Activated CD4-positive, alpha-beta T cell treated with anti-CD3 and anti-CD28 coated beads, Interleukin-2, amount 10 ng/mL, durations not matched to agents 7 days and 5 days (primary cell): ENCODE data around the gene ADAMTS18. TPM values are rescaled to one million over a fixed set of nuclear protein-coding genes. Genes with fewer than 3 reads are reported as not detected.

ENCODE experiments used
- CTCF ChIA-PET: fragments of 350-600 bp; sonication (Branson Sonifier 250); formaldehyde crosslinking; loops from one replicate; lab custom pipeline; 2021; ENCODE audit warnings: antibody characterized with exemption; lab: Charles Lee
- POLR2A ChIA-PET: fragments of 350-600 bp; sonication (Branson Sonifier 250); formaldehyde crosslinking; loops from one replicate; lab custom pipeline; 2021; ENCODE audit warnings: antibody characterized with exemption; lab: Charles Lee
- DNase-seq: peaks from one replicate; pipeline ENCODE4 v3.0.0-alpha.2; 2020
- H3K27ac Mint-ChIP-seq: one replicate; pipeline ENCODE4 v1.8.0; 2021; ENCODE audit warnings: mild to moderate bottlenecking, moderate library complexity, mixed read lengths
- H3K27me3 Mint-ChIP-seq: one replicate; pipeline ENCODE4 v1.8.0; 2021; ENCODE audit warnings: mixed read lengths
- H3K36me3 Mint-ChIP-seq: one replicate; pipeline ENCODE4 v1.8.0; 2021; ENCODE audit warnings: low read depth, mixed read lengths
- H3K4me1 Mint-ChIP-seq: one replicate; pipeline ENCODE4 v1.8.0; 2021; ENCODE audit warnings: mixed read lengths
- H3K4me3 Mint-ChIP-seq: one replicate; pipeline ENCODE4 v1.8.0; 2021; ENCODE audit warnings: mild to moderate bottlenecking, moderate library complexity, mixed read lengths
- H3K9me3 Mint-ChIP-seq: one replicate; pipeline ENCODE4 v1.8.0; 2021; ENCODE audit warnings: mixed read lengths
- total RNA-seq, 2 experiments: library from RNA; stranded (reverse); gene quantifications; one replicate each; pipeline ENCODE4 v1.2.3, GENCODE V29; 2021

Gene ADAMTS18
- total RNA-seq, 2 experiments from 2014 or later, result not detected

GRCh38 chr16:77402118-77402517, 32.7 kb downstream of the ADAMTS18 start:
- Mint-ChIP-seq H3K4me1 (no peaks in the 10 kb centered on the region), H3K4me3 (no peak overlapping the region), H3K27me3 (peaks cover 3% of the 10 kb centered on the region), H3K36me3 (no peaks in the 10 kb centered on the region), H3K9me3 (no peaks in the 10 kb centered on the region), H3K27ac (no peak overlapping the region)
- POLR2A ChIA-PET, result no interaction called here
- DNase-seq, result no peak
- CTCF ChIA-PET, result no interaction called here

GRCh38 chr16:77399546-77399945, 35.3 kb downstream of the ADAMTS18 start:
- H3K36me3 Mint-ChIP-seq, result no peaks in the 10 kb centered on the region
- no peaks in the 10 kb centered on the region for H3K9me3 Mint-ChIP-seq
- peaks cover 2% of the 10 kb centered on the region for H3K27me3 Mint-ChIP-seq
- POLR2A ChIA-PET, result no interaction called here
- H3K27ac Mint-ChIP-seq, result no peak overlapping the region
- DNase-seq, result no peak
- CTCF ChIA-PET, result no interaction called here
- no peaks in the 10 kb centered on the region for H3K4me1 Mint-ChIP-seq
- H3K4me3 Mint-ChIP-seq, result no peak overlapping the region

DNA sequence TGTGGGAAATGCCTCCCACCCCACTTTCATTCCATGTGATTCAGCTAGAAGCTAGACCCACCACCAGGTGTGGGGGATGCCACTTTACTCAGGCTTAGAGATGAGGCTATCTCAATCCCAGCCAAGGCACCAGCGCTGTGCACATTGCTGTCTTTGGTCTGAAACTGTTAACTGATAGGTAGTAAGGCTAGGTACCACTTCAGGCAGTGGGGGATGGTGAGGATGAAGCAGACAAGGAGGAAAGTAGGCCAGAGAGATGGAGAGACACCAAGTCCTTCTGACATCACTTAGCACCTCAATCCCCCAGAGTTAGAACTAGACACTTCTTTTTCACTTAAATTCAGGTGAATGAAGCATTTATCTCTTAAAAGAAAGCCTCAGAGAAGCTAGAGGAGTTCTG, 35.8 kb downstream of the ADAMTS18 start:
- H3K36me3 Mint-ChIP-seq, result no peaks in the 10 kb centered on the region
- H3K27me3 Mint-ChIP-seq, result peaks cover 2% of the 10 kb centered on the region
- no peak for DNase-seq
- no peaks in the 10 kb centered on the region for H3K4me1 Mint-ChIP-seq
- H3K4me3 Mint-ChIP-seq, result no peak overlapping the region
- ChIA-PET CTCF (no interaction called here), POLR2A (no interaction called here)
- no peaks in the 10 kb centered on the region for H3K9me3 Mint-ChIP-seq
- no peak overlapping the region for H3K27ac Mint-ChIP-seq

DNA sequence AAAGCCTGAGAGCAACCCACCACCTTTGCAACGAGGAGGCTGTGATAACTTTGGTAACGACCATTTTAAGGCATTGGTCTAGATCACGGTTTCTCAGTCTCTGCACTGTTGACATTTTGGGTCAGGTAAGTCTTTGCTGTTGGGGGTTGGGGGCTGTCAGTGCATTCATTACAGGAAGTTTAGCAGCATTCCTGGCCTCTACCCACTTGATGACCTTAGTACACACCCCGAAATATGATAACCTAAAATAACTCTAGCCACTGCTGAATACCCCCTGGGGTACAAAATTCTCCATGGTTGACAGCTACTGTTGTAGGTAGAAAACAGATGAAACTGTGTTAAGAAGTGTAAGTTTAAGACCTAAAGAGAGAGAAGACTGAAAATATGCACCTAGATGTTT, 36.3 kb downstream of the ADAMTS18 start:
- Mint-ChIP-seq H3K27ac (no peak overlapping the region), H3K9me3 (no peaks in the 10 kb centered on the region), H3K27me3 (peaks cover 2% of the 10 kb centered on the region), H3K4me1 (no peaks in the 10 kb centered on the region), H3K4me3 (no peak overlapping the region), H3K36me3 (no peaks in the 10 kb centered on the region)
- no peak for DNase-seq
- CTCF ChIA-PET, result no interaction called here
- POLR2A ChIA-PET, result no interaction called here

- POLR2A ChIA-PET, result no interaction called here
- Mint-ChIP-seq H3K27me3 (peaks cover 2% of the 10 kb centered on the region), H3K4me1 (no peaks in the 10 kb centered on the region), H3K4me3 (no peak overlapping the region), H3K27ac (no peak overlapping the region), H3K9me3 (no peaks in the 10 kb centered on the region), H3K36me3 (no peaks in the 10 kb centered on the region)
- CTCF ChIA-PET, result no interaction called here
- DNase-seq, result no peak
These were observed 38.4 kb downstream of the ADAMTS18 start for GRCh38 chr16:77396461-77396860.

DNA sequence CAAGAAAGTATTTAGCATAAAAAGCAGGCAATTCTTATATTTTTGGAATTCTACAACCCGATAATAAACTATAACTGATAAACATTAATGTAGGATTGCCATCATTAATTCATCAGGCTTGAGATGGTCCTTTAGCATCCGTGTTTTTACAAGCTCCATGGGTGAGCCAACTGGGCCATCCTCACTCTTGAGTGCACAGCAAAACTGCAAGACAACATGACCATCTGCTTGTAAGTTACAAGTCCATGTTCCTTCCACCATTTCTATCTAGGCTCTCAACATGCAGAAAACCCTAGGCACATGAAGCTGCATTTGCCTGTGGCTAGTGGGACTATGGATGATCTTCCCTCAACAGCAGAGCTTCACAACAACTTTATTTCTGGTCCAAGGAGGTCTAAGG, 40.1 kb downstream of the ADAMTS18 start:
- no peaks in the 10 kb centered on the region for H3K4me1 Mint-ChIP-seq
- no peak overlapping the region for H3K4me3 Mint-ChIP-seq
- peaks cover 2% of the 10 kb centered on the region for H3K27me3 Mint-ChIP-seq
- H3K36me3 Mint-ChIP-seq, result no peaks in the 10 kb centered on the region
- ChIA-PET CTCF (no interaction called here), POLR2A (no interaction called here)
- H3K27ac Mint-ChIP-seq, result no peak overlapping the region
- no peak for DNase-seq
- H3K9me3 Mint-ChIP-seq, result no peaks in the 10 kb centered on the region

DNA sequence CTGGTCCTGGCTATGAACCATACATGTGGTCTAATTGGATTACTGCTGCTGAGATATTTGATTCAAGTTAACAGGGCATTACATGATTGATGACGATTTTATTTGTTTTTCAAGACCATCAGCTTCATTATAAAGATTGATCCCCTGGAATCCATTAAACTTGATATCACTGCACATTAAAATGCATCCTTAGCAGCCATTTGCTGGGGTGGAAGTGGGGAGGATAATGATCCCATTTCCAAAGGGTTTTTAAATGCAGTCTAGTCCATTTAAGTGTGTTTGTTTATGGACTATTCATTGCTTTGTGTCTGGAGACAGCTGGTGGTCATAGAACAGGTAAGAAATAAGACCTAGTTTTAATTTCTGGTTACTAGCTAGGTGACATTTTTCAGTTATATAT, 40.9 kb downstream of the ADAMTS18 start:
- POLR2A ChIA-PET, result no interaction called here
- CTCF ChIA-PET, result no interaction called here
- DNase-seq, result no peak
- Mint-ChIP-seq H3K27ac (no peak overlapping the region), H3K27me3 (peaks cover 2% of the 10 kb centered on the region), H3K4me1 (no peaks in the 10 kb centered on the region), H3K9me3 (no peaks in the 10 kb centered on the region), H3K4me3 (no peak overlapping the region), H3K36me3 (no peaks in the 10 kb centered on the region)

- CTCF ChIA-PET, result no interaction called here
These were observed 47.0 kb downstream of the ADAMTS18 start for GRCh38 chr16:77387815-77388209.

GRCh38 chr16:77386831-77387814, 47.7 kb downstream of the ADAMTS18 start:
- ChIA-PET CTCF (no interaction called here), POLR2A (no interaction called here)
- DNase-seq, result no peak
- Mint-ChIP-seq H3K27ac (no peak overlapping the region), H3K36me3 (no peaks in the 10 kb centered on the region), H3K27me3 (peaks cover 2% of the 10 kb centered on the region), H3K9me3 (no peaks in the 10 kb centered on the region), H3K4me1 (no peaks in the 10 kb centered on the region), H3K4me3 (no peak overlapping the region)

More at GRCh38 chr16:77387815-77388209, 47.0 kb downstream of the ADAMTS18 start:
- Mint-ChIP-seq H3K9me3 (no peaks in the 10 kb centered on the region), H3K4me3 (no peak overlapping the region), H3K27me3 (peaks cover 2% of the 10 kb centered on the region), H3K27ac (no peak overlapping the region), H3K4me1 (no peaks in the 10 kb centered on the region), H3K36me3 (no peaks in the 10 kb centered on the region)
- no peak for DNase-seq
- POLR2A ChIA-PET, result no interaction called here

DNA sequence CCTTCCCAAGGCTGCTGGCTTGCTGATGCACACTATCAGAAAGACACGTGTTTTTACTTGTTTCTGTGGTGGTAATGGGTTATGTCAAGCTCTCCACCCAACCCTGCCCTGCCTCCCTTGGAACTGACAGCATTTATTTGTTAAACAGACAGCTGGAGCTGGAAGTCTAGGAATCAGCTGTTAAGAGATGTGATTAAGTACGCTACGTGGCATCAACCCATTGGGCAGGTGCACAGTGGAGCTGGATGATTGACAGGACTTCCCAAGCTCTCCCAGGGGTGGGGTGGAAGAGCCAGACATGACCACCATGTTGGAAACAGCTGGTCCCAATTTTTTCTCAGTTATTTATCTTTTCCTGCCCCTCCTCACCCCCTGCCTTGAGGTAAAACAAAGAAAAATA, 49.4 kb downstream of the ADAMTS18 start:
- no peak for DNase-seq
- CTCF ChIA-PET, result no interaction called here
- no peaks in the 10 kb centered on the region for H3K4me1 Mint-ChIP-seq
- H3K27ac Mint-ChIP-seq, result no peak overlapping the region
- H3K27me3 Mint-ChIP-seq, result peaks cover 2% of the 10 kb centered on the region
- POLR2A ChIA-PET, result no interaction called here
- H3K9me3 Mint-ChIP-seq, result no peaks in the 10 kb centered on the region
- no peaks in the 10 kb centered on the region for H3K36me3 Mint-ChIP-seq
- no peak overlapping the region for H3K4me3 Mint-ChIP-seq

GRCh38 chr16:77383606-77384187, 51.1 kb downstream of the ADAMTS18 start:
- peaks cover 2% of the 10 kb centered on the region for H3K27me3 Mint-ChIP-seq
- no peak overlapping the region for H3K27ac Mint-ChIP-seq
- H3K36me3 Mint-ChIP-seq, result no peaks in the 10 kb centered on the region
- POLR2A ChIA-PET, result no interaction called here
- no peak for DNase-seq
- CTCF ChIA-PET, result no interaction called here
- H3K4me1 Mint-ChIP-seq, result no peaks in the 10 kb centered on the region
- H3K9me3 Mint-ChIP-seq, result no peaks in the 10 kb centered on the region
- no peak overlapping the region for H3K4me3 Mint-ChIP-seq

- Mint-ChIP-seq H3K4me3 (no peak overlapping the region), H3K9me3 (no peaks in the 10 kb centered on the region), H3K4me1 (no peaks in the 10 kb centered on the region), H3K36me3 (no peaks in the 10 kb centered on the region), H3K27me3 (no peaks in the 10 kb centered on the region), H3K27ac (no peak overlapping the region)
- no peak for DNase-seq
- POLR2A ChIA-PET, result no interaction called here
- CTCF ChIA-PET, result interaction anchor here (0.6 kb wide), 1 partner anchor 10 kb away, joined by 3 read pairs; no protein-coding TSS in a partner anchor
These were observed 58.5 kb downstream of the ADAMTS18 start for GRCh38 chr16:77376358-77376757.

- H3K27ac Mint-ChIP-seq, result no peak overlapping the region
- DNase-seq, result no peak
- H3K9me3 Mint-ChIP-seq, result no peaks in the 10 kb centered on the region
- H3K27me3 Mint-ChIP-seq, result no peaks in the 10 kb centered on the region
- no peaks in the 10 kb centered on the region for H3K36me3 Mint-ChIP-seq
- no peaks in the 10 kb centered on the region for H3K4me1 Mint-ChIP-seq
- POLR2A ChIA-PET, result no interaction called here
- CTCF ChIA-PET, result no interaction called here
- H3K4me3 Mint-ChIP-seq, result no peak overlapping the region
These were observed 59.4 kb downstream of the ADAMTS18 start for GRCh38 chr16:77375396-77375795.
